Astrocyte of the spinal cord (primary cell): ENCODE measurements around the gene SNAPC4.

Source experiments
- DNase-seq: peaks from one replicate; pipeline ENCODE4 v3.0.0; 2011; ENCODE audit warnings: low read depth, low spot score
- H3K4me3 ChIP-seq: 2 replicates; pipeline ENCODE4 v1.5.1; 2011; ENCODE audit warnings: low read depth, mild to moderate bottlenecking, low read length, moderate library complexity
- in situ Hi-C: cut with HindIII; loops from 2 replicates; pipeline ENCODE4 v1.10.0; 2017; ENCODE audit warnings: low sequenced_read_pairs
- TF ChIP-seq, protein P1 (sequence below): IDR thresholded peaks from 2 replicates; pipeline ENCODE4 v1.5.1; 2012; ENCODE audit warnings: low read depth, mild to moderate bottlenecking, low read length, inconsistent platforms

SNAPC4 gene

DNA sequence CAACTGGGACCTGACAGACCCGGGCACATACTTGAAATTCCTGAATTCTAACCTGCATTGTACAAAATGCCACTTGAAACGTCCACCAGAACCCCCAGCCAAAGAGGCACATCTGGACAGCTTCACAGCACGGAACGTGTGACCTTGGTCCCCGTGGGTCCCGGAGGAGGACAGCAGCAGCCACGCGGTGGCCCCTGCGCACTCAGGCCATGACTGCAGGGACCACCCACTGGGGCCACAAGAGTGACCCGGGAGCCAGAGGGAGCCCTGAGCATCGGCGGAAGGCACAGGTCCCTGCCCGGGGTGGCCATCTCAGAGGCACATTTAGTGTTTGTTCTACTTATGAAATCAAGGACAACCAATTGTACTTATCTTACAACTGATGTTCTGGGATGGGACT lies 2.1 kb upstream of the SNAPC4 start:
- TF ChIP-seq, protein P1, sequence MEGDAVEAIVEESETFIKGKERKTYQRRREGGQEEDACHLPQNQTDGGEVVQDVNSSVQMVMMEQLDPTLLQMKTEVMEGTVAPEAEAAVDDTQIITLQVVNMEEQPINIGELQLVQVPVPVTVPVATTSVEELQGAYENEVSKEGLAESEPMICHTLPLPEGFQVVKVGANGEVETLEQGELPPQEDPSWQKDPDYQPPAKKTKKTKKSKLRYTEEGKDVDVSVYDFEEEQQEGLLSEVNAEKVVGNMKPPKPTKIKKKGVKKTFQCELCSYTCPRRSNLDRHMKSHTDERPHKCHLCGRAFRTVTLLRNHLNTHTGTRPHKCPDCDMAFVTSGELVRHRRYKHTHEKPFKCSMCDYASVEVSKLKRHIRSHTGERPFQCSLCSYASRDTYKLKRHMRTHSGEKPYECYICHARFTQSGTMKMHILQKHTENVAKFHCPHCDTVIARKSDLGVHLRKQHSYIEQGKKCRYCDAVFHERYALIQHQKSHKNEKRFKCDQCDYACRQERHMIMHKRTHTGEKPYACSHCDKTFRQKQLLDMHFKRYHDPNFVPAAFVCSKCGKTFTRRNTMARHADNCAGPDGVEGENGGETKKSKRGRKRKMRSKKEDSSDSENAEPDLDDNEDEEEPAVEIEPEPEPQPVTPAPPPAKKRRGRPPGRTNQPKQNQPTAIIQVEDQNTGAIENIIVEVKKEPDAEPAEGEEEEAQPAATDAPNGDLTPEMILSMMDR = no peak
- in situ Hi-C loops = no loop called here
- DNase-seq = no peak
- no peak overlapping the region for H3K4me3 ChIP-seq

DNA sequence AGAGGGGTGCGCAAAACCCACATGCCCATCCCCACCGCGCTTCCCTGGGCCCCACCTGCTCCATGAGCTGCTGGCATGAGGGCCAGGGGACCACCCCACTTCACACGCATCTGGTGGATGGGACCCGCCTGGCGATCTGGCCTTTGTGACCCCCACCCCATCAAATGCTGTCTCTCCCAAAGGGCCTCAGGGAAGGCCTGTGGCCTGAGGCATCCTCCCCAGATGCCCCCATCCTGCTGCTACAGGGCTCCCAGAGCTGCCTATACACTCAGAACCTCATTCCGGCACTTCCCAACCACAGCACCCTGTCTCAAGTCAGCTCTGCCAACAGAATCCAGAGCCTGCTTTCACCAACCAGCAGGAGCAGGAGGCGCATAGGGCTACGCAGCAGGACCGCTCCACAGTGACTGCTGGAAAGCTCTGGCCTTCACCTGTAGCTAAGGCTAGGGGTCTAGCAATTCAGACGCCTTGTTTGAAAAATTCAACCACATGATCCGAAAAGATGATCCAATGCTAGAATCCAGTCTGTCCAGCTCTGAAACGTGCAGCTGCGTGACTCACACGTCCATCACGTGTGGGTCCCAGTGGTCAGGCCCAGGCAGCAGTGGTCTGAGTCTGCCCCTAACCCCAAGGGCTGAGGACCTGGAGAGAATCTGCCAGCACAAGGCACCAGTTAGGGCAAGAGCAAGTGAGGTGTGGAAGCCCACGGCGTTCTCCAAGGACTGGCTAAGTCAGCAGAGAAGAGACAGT lies 1.4 kb upstream of the SNAPC4 start:
- in situ Hi-C loops = no loop called here
- TF ChIP-seq, protein P1 = no peak
- no peak overlapping the region for H3K4me3 ChIP-seq
- no peak for DNase-seq

DNA sequence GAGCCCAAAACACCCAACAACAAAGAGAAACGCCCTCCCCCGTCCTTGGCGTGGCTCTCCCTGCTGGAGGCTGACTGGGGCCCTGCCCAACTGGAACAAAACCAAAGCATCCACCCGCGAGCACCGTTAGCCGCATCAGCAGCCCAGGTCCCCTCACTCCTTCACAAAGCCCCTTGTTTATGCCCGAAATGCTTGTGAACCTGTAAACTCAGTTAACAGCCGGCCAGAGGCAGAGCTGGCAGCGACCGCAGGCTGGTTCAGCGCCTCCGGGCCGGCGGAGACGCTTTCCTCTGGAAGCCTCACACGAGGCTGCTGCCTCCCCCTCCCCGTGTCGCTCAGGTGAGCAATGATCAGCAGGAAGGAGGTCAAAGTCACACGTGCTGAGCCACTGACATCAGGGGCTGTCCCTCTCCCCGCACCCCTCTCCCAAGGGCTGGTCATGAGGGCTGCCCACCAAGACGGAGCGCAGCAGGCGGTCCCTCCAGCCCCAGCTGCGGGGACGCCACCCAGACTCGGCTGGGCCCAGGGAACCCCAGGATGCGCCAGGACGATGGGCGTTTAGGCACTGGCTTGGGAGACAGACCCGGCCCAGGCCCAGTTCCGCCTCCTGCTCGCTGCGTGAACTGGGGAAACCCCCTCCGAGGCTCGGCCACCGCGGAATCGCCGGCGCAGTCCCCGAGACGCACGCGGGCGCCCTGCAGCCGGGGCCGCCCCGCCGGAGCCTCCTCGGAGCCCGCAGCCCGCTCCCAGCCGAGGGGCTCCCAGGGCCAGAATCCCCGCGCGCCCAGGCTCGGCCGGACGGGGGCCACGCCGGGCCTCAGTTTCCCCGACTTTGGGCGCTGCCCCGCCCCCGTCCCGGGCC lies 563 bp downstream of the SNAPC4 start:
- H3K4me3 ChIP-seq = peak overlapping the region; percentile 87
- DNase-seq = no peak
- TF ChIP-seq, protein P1 = no peak
- in situ Hi-C loops = no loop called here

DNA sequence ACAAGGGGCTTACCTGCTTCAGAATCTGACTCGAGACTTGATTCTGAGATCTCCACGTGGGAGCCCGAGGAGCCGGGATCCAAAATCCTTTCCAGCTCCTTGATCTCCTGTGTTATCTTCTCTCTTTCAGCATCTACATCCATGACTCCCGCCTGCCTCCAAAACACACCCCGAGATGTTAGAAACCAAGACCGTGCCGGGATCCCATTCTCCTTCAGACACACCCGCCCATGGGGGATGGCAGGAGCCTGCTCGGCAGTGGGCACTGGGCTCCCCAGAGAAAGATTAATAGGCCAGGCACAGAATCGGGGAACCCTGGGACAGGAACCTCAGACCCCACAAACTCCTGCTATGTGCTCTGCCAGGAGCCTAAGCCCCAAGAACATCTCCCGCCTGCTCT lies 1.7 kb downstream of the SNAPC4 start:
- no peak overlapping the region for H3K4me3 ChIP-seq
- in situ Hi-C loops = no loop called here
- DNase-seq = no peak
- TF ChIP-seq, protein P1 = no peak

DNA sequence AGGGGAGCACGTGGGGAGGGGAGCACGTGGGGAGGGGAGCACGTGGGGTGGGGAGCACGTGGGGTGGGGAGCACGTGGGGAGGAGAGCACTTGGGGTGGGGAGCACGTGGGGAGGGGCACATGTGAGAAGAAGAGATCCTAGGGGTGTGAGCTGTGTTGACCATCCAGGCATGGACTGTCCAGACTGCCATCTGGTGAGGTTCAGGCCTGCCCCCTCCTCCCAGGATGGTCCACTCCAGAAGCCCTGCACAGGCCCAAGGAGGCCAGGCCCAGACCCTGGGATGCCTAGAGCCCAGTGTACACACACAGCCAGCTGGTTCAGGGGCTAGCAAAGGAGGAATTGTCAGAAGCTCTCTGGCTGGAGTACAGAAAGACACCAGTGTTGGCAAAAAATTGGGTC lies 2.3 kb downstream of the SNAPC4 start:
- no peak overlapping the region for H3K4me3 ChIP-seq
- TF ChIP-seq, protein P1 = no peak
- in situ Hi-C loops = no loop called here
- no peak for DNase-seq

DNA sequence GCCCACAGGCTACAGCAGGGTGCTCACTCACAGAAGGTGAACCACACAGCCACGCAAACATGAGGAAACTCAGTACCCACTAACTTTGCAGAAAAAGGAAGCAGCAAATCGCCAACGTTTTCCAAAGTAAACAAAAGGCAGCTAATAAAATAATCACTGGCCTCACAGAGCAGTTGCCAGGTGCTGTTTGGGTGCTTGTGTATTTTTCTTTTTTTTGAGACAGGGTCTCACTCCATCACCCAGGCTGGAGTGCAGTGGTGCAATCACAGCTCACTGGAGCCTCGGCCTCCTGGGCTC lies 3.8 kb downstream of the SNAPC4 start:
- no peak for DNase-seq
- H3K4me3 ChIP-seq = no peak overlapping the region
- in situ Hi-C loops = no loop called here
- TF ChIP-seq, protein P1 = no peak
